Heart left ventricle (tissue), 13 donors: ENCODE data around the gene KIR3DL3.

Experiments
- CTCF ChIP-seq, 12 donors: fragments of 200-600 bp; sonication (generic) in 4 of 12; IDR thresholded peaks; one replicate each; pipeline versions ENCODE4 v1.5.0 to v1.8.0; 2018 to 2022; ENCODE audit warnings: antibody characterized with exemption in 12 of 12, mild to moderate bottlenecking in 5 of 12
- POLR2A ChIP-seq, 2 donors: fragments of 450-650 bp; IDR thresholded peaks; one replicate each; pipeline ENCODE4 v1.6.1; 2017; ENCODE audit warnings: antibody characterized with exemption in 2 of 2, mild to moderate bottlenecking in 2 of 2, moderate library complexity in 2 of 2
- donor health status: ischemic (EF 13 %, LVEDD 7.1; RV severe dilation, severe dysfunction).
- donor health status: DM: no; HTN: yes; CAD: no.
- donor health status: DM: no; HTN: no; CAD: no.
- donor health status: ischemic (EF 25% LVEDD 6.9; RV normal size, moderate dysfunction).
- donor health status: ischemic (EF 25% LVEDD 5.7; RV mildly dilated, moderate dysfunction).
- donor health status: ischemic (EF 35%, LVEDD 5.7; RV mildly dilated, moderate dysfunction).
- donor health status: nonischemic (EF 11% LVEDD 7.7; RV severe dilation, severe dysfunction).
- donor health status: DM: yes; HTN: yes; CAD: no.
- donor health status: PGD.
- donor health status: ischemic (EF 29% LVEDD 5.4; RV normal size, mild dysfunction).
- donor health status: nonischemic (EF 23%, LVEDD 6.1; RV moderate dilation, normal function).

DNA sequence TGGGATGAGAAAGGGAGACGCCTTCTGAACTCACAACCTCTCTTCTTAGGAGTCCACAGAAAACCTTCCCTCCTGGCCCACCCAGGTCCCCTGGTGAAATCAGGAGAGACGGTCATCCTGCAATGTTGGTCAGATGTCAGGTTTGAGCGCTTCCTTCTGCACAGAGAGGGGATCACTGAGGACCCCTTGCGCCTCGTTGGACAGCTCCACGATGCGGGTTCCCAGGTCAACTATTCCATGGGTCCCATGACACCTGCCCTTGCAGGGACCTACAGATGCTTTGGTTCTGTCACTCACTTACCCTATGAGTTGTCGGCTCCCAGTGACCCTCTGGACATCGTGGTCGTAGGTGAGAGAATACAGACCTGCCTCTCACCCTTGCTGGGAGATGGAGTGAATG, 3.3 kb downstream of the KIR3DL3 start:
- no peak for TF ChIP-seq CTCF (IDR thresholded peaks at IDR 0.05)
- no peak for TF ChIP-seq POLR2A (IDR thresholded peaks at IDR 0.05)
